HG03139 (cell line): ENCODE results near the gene CCDC24.

Experiments used
- ATAC-seq: cut with Tn5 transposase; IDR thresholded peaks from one replicate; pipeline ENCODE4 v1.9.1; 2021; ENCODE audit not compliant: unreplicated experiment

The CCDC24 gene

DNA sequence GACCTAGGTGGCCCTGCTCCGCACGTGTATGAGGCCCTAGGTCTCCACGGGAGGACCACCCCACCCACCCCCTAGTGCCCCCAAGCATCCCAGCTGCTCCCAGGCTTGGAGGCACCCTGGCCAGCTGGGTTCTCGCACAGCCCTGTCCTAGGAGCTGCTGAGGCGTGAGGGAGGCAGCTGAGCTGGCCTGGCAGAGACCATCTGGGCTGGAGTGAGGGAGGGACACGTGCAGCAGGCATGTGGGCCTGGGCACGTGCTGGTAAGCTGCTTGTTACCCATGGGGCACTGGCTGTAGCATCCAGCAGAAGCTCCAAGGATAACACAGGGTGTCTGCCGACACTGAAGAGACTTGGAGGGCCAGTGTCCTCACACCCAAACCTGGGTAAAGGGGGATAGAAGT lies 29.8 kb downstream of the CCDC24 start:
- ATAC-seq, result no peak

DNA sequence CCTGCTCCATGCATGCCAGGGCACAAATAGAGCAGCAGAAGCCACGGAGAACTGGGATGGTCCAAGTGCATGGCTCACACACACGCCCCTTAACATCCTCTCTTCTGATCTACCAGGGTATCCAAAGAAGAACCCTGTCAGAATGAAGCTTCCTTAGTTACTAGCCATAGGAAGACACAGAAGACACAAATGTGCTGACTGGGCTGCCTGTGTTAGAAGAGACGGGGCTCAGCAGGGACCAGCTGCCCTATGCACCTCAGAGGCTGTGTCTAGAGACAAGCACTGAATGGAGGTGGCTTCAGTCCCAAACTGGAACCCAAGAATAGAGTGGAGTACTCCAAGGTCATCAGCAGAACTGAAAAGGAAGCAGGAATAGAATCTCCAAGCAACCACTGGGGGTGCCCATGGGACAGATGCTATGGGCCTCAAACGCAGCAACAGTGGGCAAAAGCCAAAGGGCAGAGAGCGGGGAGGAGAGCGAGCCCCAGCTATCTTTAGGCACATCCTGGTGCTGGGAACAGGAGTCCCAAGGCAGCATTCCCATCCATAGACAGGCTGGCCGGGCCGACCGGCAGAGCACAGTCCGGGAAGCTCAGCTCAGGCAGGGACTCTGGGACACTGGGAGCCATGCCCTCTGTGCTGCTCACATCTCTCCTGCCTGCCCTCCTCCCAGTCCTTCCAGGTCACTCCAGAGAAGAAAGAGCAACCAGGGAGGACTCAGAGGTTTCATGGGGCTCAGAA lies 30.4 kb downstream of the CCDC24 start:
- no peak for ATAC-seq

DNA sequence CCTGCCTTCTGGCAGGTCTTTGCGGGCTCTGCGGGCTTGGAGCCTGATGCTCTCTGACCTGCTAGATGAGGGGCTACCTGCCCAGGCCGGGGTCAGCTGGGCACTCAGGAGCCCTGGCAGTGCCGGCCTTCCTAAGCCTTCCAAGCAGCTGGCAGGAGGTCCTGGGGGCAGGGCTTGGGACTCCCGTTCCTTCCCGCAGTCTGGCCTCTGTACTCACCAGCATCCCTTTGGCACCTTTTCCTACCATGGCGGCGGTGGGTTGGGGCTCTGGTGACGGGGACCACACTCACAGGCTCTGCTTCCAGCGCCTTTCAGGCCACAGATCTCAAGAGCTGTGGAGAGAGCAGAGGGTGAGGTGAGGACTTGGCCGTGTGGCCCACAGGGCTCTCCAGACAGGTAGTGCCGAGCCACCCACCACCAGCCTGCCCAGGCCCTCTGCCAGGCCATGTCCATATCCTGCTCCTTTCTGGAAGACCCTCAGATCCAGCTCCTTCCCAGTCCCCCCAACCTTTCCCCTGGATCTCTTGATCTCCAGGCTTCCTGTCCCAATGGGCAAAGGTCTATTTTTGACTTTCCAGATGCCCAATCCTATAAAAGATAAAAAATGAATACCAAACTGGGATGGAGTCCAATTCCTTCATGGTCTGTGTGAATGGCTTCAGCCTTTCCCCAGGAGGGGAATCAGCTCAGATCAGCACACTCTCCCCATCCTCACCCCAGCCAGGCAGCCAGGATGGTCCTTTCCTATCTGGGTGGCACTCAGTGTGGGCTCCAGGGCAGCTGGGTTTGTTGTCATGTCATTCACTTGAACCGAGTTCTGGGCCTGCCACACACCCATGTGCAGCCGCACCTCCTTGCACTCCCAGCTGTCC lies 32.9 kb downstream of the CCDC24 start:
- no peak for ATAC-seq

DNA sequence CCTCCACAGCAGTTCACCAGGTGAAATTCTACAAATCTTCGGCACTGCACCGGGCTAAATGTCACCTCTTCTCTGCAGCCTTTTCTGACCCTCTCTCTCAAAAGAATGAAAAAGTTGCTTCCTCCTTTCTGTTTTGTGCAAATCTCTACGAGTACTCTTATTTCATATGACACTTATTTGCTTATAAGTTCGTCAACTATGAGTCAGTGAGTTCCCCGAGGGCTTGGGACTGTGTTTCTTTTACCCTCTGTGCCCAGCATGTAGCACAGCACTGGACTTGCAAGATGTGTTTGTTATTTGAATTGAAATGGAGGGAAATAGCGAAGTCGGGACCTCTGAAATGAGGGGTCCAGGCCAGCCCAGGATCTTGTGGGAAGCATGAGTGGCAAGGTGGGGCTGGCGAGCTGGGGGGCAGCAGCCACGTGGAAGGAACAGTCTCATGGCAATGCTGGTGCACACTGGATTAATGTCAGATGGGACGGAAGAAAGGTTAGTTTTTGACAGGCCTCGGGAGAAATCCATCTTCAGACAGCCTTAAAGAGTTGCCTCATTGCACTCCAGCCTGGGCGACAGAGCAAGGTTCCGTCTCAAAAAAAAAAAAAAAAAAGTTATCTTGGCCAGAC lies 33.6 kb downstream of the CCDC24 start:
- no peak for ATAC-seq

DNA sequence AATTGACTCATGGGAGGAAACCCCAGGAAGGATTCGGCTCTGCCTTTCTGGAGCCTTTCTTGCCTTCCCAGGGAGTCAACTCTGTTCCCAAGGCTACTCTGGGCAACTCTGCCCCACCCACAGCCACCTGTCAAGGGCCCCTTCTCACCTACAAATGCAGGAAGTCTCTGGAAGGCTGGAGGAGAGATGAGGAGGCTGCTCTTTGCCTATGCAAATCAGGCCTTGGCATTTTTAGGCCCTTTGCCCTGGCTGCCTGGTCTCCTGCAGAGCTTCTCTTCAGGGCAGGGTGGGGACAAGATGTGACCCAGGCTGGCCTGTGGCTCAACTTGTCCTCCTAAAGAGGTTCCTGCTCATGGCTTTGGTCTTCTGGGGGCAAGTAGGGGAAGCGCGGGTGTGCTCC lies 34.4 kb downstream of the CCDC24 start:
- no peak for ATAC-seq

DNA sequence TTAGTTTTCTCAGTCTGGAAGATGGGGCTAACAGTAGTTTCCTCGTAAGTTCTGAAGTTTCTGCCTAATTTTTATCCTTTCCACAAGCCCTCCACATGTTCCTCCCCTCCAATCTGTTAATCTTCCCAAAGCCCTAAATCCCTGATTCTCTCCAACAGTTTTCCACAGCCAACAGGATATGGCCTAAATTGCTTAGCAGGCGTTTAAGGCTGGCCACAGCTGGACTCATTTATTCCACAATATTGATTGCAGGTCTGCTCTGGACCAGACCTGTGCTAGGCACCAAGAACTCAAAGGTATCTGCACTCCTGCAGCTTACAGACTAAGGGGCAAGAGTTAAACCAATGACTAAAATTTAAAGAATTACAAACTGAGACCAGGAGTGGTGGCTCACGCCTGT lies 35.9 kb downstream of the CCDC24 start:
- no peak for ATAC-seq

DNA sequence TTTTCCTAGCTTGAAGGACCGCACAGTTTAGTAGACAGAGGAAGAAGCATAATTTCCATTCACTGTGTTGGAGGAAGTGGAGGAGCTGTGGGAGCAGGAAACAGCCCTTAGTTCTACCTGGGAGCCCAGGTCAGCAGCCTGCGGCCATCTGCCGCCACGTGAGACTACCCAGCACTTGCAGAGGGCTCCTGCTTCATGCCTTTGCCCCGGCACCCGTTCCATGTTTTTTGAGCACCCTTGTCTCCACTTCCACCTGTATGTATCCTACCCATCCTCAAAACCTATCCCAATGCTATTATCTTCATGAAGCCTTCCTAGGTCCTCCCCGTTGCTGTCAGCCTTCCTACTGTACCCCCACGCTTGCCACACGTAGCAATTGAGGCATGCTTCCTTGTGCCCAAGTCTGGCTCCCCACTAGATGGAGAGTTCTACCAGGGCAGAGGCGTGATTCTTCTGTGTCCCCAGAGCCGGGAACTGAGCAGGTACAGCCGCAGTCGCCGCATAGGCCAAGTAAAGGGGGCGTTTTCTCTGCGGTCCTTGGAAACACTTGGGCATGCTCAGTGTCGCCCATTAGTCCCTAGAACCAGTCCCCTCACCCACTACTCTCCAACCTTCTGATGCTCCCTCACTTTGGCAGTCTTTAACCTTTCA lies 38.0 kb downstream of the CCDC24 start:
- peak; percentile 8 for ATAC-seq

DNA sequence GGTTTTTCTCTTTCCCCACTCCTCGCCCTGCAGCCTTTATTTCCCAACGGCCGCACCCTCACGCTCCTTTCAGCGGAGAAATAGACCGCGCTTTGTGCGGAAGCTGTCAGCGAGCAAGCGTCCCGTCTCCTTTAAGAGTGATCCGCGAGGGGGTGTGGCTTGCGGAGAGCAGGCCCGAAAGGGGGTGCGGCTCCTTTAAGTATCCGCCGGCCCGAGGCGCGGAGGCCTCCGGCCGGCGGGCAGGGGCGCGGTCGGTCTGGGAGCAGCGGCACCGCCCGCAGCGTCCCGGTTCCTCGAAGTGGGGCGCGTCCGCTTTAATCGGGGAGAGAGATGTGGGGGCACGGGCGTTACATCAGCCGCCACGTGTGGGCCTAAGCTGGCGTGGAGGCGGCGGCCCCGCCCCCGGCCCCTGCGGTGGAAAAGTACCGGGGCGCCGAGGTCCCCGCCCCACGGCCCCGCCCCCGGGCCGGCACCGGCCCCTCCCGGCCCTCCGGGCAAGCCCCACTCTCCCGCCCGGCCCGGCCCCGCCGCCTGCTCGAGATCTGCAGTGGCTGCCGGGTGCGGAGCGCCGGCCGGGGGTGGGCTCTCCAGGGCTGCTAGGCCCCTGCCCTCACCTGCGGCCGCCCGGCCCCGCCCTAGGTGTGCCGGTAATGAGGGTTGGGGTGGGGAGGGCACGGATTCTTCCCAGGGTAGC lies 38.7 kb downstream of the CCDC24 start:
- ATAC-seq, result peak; percentile 67

DNA sequence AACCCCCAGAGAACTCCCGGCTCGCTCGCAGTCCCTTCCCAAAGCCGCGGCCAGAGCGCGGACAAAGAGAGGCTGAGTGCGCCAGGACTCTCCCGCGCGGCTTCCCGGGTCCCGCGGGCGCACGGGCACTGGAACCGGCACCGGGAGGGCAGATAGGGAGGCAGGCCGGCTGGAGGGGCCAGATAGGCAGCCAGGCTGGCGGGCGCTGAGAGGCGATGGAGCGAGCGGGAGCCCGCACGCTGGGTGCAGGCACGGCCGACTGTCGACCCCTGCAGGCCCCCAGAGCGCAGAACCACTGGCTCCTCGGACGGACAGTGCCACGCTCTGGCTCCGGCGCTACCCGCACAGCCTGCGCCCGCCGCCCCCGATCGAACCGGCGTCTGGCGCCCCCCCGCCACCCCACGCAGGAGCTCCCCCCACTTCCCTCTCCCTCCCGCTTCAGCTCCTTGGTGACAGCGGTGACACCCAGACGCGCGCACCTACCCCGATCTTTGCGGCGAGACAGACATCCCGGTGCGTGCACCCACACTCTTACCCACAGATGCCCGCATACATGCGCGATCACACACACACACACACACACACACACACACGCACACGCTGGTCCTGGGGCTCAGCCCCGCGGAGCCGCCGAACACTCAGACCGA lies 39.3 kb downstream of the CCDC24 start:
- peak; percentile 26 for ATAC-seq

DNA sequence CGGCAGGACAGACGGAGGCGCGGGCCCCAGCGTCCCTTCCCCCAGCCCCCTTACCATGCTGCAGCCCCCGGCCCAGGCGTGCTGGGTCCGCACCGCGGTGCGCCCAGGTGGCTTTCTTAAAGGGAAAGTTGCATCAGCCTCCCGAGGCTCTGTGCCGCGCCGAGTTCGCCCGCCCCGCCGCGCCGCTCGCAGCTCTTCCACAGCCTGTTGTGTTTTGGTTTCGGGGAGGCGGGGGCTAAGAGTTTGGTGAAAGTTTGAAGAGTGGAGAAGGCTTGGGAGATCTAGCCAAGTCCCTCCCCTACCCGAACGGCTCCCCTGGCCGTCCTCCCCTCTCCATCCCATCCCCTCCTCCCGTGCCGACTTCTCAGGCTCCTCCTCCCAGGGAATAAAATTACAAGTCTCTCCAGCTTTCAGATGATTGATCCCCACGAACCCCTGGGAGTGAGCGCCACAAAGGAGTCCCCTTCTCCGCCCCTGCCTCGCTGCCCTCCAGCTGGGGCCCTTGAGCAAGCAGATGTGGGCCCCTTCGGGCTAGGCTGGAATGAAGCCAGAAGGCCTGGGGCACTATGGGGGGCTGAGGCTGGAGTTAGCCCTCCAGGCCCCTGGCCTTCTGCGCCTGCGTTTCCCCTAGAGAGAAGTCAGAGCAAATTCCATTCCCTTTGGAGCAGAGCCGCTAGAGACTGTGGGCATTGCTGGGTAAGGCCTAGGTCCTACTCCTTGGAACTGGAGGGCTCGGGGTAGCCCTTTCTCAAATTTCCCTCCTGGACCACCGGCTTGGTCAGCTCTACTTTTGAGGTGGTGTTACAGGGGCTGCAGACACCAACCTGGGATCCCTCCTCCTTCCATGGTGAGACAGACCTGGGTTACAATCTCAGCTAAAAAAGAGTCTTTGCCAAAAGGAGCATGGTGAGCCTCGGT lies 40.1 kb downstream of the CCDC24 start, which contains the start of gene SLC6A9:
TSS of gene SLC6A9 (minus strand) at position 211 of the 918 bp plus-strand sequence. CDS start 7,185 bp downstream, outside the sequence.
- ATAC-seq, result no peak

DNA sequence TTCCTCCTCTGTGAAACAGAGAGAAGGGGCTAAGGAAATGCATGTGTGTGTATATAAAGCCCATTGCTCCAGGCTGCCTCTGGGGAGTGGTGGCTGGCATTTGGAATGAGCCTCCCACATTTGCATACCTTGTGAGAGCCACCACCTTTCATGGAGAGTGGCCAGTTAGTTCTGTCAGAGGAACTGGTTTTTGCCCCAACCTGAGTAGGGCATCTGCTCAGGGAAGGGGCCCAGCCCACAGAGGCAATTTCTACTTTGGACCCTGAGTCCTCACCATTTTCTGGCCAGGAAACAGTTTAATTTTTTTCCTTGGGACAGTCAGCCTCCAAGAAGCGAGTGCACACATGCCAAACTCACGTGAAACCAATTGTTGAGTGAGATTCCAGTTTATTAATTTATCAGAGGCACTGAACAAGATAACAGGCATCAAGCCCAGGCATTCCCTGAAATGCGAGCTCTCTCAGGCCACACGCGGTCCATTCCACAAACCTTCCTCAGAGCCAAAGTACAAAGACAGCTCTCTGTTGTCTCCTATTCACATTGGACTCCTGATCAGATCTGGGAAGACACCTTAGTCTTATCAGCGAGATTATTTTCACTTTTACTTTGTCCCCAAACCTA lies 40.9 kb downstream of the CCDC24 start:
- ATAC-seq, result no peak

DNA sequence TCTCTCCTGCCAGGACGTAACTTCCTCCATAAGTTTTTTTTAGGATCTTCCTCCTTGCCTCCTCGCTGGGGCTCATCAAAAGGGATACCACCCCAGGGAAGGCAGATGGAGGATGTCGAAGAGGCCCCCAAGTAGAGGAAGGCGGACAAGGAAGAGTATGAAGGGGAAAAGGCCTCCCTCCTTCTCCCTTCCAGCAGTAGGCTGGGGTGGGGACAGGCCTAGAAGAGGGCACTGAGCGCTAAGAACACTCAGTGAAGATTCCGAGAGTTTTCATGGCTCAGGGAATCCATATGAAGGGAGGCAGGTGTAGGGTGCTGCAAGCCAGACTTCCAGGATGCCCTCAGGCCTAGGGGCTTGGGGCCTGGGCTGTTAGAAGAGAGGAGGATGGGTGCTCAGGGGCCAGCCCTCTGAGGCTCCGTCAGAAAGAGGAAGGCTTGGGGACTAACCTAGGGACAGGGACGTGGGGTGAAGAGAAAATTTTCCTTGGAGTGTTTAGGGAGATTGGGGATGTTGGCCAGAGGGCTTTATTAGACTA lies 41.7 kb downstream of the CCDC24 start:
- ATAC-seq, result no peak

DNA sequence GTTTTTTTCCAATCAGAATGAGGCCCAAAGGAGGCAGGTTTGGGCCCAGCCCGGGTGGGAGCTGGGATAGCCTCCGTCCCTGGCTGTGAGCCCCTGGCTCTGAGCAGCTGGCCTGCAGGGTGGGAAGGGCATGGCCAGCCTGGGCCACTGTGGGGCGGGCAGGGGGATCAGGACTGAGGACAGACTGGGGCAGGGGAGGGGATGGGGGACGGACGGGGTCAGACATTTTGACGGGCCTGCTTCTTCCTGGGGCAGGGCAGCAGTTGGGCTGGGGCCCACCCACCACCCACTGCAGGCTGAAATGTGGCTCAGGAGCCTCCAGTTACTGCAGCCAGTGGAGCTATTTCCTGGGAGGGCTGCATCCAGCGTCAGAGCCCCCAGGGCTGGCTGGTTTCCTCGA lies 42.4 kb downstream of the CCDC24 start:
- ATAC-seq, result no peak

DNA sequence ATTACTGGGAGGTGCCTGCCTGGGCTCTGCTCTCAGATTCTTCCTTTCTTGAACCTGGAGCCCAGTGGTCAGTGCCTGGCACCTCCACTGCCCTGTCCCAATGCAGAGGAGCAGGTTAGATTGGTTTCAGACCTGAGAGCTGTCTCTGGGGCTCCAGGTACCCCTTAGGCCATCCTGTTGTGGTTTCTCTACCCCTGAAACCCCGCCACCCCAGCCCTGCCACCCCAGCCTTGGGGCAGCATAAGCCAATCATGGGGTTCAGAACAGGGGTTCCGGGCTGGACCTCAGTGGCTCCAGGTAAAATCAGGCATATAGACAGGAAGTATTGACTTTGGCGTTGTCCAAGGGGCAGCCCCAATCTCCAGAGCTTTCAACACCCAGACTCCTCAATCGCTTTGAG lies 43.0 kb downstream of the CCDC24 start:
- ATAC-seq, result no peak

DNA sequence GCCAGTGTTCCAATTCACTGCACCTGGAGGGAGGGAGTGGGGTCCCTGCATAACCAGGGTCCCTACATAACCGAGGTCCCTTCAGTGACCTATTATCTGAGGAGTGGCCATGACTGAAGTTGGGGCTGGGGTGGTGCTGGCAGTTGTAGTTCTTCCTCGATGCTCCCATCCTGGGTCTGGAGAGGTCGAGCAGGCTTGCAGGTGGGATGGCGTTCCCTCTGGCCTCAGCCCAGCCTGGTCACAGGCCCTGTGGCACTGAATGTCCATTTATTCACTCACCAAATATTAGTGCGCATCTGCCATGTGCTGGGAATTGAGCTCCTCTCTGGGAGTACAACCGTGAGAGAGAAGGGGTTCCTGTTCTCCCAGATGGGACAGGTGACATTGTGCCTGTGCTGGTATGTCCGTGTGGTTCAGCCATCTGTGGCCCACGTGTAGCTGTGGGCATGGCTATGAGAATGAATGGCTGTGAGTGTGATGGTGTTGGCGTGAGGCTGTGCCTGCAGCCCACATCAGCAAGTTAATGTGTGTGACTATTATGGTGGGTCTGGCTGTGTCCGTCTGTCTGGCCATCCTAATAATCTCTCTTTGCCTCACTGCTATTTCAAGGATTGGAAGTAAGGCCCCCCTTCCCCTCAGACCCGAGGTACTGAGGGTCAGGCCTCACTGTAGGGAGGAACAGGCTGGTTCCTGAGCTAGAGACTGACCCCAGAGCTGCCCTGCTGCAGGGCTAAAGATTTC lies 43.7 kb downstream of the CCDC24 start:
- ATAC-seq, result no peak

DNA sequence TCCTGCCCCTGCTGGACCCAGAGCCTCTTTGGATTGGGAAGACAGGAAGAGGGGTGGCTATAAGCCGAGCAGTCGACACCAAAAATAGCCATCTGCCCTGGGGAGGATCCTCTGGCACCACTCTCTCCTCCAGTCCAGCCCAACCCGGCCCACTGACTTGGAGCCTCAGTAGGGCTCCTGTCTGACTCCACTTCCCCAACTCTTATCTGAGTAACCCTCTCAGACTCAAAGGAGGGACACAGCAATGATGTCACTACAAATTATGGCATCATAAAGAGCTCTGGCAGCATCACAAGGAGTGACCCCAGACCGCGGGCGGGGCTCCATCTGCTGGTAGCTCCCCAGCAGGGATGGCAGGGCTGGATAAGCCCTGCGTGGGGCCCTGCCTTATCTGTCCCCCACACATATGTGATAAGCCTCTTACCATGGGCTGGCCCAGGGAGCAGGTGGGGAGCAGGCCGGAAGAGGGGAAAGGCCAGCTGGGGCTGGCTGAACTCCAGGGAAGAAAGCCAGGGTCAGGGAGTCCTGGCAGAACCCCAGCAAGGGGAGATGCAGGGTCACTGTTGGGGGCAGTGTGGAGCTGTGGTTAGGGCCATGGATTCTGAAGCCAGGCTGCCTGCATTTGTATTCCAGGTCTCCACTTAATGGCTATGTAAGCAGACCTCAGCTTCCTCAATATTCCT lies 44.5 kb downstream of the CCDC24 start:
- ATAC-seq, result no peak
